NCI-H2227 (cell line): ENCODE data around the gene ITGB7.
"Not testable (repeated sequence)": the region's sequence is repeated elsewhere in the genome, so short reads cannot be mapped to it uniquely, and the experiment has no call there.

Experiments
- DNase-seq: peaks from one replicate; lab custom pipeline; 2025; ENCODE audit not compliant: unreplicated experiment; lab: John Stamatoyannopoulos, UW

The ITGB7 gene

DNA sequence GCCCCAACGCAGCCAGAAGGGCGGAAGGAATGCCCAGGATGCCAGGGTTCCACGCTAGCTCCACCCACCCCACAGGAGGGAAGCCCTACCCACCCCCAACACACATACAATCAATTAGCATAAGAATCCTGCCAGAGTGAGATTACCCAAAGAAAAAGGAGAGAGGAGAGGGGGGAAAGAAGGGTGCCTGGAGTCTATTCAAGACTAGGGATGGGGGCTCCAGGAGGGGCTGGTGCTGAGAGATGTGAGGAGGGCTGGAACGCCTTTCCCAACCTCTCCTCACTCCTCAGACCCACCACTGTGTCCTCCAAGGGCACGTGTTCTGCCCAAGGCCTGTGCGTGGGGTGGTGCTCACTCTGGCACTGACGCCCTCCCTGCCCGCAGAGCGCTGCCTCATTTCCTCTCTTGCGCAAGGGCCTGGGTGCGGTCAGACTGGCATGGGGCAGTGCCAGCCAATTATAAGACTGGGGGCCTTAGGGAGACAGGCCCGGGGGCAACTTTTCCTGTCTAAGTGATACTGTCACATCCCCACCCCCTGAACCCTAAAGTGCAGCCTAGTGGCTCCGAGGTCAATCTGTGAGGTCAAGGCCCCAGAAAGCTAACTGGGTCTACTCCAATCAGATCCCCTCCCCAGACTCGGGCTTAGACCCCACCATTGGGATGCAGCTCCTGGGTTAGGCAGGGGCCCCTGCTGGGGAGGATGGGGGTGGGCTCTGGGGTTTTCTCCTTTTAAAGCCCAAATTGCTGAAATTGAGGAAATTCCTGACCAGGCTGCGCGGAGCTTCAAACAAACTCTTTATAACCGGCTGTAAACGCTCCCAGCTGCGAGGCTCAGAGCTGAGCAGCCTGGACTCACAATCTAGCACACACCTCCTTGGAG is 10.2 kb upstream of the ITGB7 start:
- DNase-seq = no peak

DNA sequence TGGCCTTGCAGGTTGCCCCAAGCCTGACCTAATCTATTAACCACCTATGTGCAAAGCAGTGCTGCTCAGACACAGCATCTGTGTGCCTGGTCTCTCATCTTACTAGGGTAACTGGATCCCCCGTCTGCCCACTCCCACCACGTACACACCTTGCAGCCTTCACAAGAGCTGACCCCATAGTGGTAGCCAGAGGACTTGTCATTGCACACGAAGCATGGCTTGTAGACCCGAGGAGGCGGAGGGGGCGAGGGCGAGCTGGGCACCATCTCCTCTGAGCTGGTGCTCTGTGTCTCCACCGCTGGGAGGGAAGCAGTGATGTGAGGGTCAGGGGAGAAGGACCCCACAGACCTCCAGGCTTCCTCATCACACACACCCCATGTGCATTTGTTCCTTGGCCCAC is 8.4 kb upstream of the ITGB7 start:
- DNase-seq = no peak

DNA sequence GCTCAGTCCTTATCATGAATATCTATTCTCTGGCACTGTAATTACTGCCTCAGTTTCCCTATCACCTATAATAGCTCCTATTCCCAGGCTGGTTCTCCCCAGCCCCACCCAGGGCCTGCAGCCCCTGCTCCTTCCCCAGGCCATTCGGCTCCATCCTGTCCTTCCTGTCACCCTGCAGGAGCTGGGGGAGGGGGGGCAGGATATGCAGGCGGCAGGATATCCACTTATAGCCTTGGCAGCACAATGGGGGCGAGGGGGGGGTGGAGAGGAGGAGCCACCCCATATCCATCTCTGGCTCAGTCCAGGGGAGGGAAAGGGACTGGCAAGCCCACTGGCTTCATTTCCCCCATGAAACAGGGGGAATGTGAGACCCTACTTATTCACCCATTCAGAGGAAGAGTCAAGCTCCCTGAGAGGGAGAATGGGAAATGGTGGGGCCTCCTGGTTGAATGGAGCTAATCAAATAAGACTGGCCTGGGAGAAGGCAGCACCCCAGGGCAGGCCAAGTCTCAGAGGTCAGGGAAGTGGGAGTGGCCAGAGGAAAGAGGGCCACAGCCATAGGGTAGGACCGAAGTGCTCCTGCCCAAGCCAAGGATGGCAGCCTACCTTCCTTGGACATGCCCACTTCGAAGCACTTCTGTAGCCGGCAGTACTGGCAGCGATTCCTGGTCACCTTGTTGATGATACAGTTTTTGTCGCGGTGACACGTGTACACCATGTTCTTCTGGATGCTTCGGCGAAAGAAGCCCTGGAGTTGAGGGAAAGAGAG is 7.8 kb upstream of the ITGB7 start:
- DNase-seq = no peak

DNA sequence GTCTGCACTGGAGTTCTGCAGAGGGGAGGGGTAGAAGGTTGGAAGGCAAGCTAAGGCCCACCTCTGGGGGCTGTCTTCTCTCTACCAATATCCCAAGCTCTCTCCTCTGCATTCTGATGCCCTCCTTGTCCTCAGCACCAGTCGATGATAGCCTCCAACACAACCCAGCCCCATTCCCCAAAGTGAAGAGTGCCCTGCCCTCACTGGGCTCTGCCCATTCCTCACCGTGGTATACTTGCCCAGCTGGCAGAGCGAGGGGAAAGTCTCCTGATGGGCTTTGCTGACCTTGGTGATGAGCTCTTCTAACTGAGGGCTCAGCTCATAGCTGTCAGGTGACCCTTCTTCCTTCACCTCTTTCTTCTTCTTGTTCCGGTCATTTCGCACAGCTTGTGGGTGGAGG is 7.2 kb upstream of the ITGB7 start:
- DNase-seq = no peak

- DNase-seq = peak; percentile 81
Measured at GRCh38 chr12:53213348-53213747, 6.3 kb upstream of the ITGB7 start.

DNA sequence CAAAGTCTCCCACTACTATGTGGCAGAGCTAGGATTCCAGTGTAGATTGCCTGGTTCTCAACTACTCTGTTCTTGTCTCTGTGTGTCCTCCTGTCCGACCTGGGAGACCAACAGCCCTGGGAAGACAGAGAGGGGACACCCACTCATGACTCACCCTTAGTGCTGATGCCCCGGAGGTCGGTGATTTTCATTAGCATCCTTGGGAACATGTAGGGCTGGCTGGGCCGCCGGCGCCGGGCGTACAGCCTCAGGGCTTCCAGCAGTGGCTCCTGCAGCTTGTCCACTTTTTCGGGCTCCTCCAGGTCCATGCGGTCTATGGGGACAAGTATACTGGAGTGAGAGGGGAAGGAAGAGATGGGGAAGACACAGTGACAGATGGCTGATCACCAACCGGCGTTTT is 5.9 kb upstream of the ITGB7 start:
- DNase-seq = no peak

DNA sequence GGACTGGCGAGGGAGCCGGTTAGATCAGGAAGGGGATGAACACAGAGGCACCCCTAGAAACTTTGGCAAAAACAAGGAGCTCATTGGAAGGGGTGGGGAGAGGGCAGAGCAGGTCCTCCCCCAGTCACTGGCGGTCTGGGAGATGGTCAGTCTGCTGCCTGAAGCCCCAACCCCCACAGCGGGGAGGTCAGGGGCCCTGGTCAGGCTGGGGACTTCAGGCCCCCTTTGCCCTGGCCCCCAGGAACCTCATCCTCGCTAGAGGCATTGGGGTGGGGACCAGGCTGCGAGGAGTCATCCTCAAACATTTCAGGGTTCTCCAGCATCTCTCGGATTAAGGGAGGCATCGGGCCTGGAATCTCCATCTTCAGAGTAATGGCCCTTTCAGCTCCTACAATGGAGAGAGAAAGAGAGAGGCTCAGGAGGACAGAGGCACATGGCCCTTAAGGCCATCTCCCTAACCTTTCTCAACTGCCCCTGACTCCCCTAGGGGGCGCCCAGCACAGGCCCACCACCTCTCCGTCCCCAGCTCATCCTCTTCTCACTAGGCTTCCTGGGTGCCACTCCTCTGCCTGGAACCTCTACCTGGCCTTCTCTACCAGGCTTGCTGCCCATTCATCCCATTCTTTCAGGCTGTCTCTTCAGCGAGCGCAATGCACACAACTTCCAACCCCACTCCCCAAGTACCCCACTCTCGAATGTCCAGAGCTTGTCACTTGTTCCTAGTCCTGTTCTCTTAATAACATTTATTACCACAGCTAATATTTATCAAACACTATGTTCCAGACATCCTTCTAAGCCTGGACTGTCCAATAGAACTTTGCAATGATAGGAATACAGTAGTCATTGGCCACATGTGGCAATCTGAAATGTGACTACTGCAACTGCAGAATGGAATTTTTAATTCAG is 4.7 kb upstream of the ITGB7 start:
- no peak for DNase-seq

DNA sequence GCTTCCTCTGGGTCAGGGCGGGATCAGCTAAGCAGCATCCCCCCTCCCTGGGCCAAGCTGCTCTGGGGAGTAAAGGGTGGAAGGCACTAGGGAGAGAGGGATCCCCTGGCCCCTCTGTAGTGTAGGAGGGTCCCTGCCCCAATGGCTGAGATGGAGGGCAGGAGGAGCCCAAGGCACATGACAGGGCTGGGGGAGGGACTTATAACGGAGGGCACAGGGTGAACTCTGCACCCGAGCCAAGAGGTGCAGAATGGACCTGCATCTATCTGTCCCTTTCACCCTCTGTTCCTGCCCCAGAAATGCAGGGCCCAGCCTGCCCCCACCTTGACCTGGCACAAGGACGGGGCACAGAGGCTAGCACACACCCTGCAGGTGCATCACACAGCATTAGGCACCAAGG is 3.8 kb upstream of the ITGB7 start:
- DNase-seq = no peak

GRCh38 chr12:53208877-53209463 is 1.9 kb upstream of the ITGB7 start:
- DNase-seq = no peak

- DNase-seq = no peak
Measured at GRCh38 chr12:53208435-53208834, 1.4 kb upstream of the ITGB7 start.

DNA sequence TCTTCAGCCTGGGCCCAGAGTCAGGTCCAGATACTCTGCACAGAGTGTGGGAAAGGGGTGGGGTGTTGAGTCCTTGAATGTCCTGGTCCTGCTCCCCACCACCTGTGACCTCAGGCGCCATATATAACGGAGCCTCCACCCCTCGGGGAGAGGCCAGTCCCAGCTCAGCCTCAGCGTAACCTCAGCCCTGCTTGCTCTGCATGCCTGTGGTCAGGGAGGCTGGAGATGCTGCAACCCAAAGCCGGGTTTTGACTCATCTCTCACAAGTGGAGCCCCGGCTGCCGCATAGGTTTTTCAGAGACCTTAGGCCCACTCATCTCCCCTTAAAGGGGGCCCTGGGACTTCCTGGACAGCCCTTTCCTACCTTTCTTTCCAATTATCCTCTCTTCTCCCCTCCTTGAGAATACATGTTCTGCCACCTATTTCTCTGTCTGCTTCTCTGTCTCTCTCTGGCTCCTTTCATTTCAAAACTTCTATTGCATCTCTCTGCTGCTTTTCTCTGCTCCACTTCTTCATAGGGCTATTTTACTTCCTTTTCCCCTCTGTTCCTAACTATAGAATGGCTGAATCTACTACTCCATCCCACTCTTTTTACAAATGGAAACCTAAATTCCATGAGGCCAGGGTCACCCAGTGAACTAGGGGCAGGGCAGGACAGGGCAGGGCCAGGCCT is 1.2 kb downstream of the ITGB7 start:
- DNase-seq = no peak

- DNase-seq = no peak
Measured at GRCh38 chr12:53204351-53204750, 2.7 kb downstream of the ITGB7 start.

DNA sequence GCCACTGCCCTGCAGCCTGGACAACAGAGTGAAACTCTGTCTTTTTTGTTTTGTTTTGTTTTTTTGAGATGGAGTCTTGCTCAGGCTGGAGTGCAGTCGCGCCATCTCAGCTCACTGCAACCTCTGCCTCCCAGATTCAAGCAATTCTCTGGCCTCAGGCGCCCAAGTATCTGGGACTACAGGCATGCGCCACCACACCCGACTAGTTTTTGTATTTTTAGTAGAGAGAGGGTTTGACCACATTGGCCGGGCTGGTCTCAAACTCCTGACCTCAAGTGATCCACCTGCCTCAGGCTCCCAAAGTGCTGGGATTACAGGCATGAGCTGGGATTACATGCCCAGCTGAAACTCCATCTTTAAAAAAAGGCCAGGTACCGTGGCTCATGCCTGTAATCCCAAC is 4.7 kb downstream of the ITGB7 start:
- DNase-seq = not testable (repeated sequence)

DNA sequence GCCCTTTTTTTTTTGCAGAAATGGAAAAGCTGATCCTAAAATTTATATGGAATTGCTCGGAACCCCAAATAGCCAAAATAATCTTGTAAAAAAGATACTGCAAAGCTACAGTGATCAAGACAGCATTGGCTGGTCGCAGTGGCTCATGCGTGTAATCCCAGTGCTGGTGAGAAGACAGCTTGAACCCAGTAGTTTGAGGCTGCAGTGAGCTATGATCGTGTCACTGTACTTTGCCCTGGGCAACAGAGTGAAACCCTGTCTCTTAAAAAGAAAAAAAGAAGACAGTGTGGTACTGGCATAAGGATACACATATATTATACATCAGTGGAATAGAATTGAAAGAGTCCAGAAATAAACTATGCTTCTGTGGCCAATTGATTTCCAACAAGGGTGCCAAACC is 5.4 kb downstream of the ITGB7 start:
- no peak for DNase-seq

DNA sequence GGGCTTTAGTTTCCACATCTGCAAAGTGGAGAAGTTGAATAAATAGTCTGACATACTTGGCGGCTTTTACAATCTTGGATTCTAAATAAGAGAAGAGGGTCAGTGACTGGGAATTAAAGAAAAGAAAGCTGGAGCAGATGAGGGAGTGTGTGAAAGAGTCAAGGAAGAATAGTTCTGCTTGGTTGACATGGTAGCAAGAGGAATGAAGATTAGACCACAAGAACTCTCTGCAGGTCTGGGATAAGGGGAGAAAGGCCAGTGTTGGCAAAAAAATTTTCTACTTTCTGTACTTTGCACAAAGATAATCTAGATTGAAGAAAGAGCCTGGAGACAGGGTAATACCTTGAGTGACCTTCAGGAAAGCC is 5.9 kb downstream of the ITGB7 start:
- no peak for DNase-seq

- DNase-seq = no peak
Measured at GRCh38 chr12:53200458-53201176, 6.4 kb downstream of the ITGB7 start.

GRCh38 chr12:53200107-53200457 is 7.0 kb downstream of the ITGB7 start:
- no peak for DNase-seq

DNA sequence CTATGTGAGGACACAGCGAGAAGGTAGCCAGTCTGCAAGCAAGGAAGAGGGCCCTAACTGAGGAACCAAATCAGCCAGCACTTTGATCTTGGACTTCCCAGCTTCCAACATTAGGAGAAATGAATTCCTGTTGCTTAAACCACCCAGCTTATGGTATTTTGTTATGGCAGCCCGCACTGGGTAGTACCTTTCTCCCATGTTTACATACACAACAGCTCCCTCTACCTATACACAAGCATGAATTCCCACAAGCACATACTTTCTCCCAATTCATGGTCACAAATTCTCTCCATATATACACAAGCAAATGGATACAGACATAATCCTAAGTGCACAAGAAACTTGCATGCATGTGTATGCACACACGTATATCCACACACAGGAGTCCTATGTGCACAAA is 7.4 kb downstream of the ITGB7 start:
- no peak for DNase-seq

GRCh38 chr12:53198486-53199110 is 8.5 kb downstream of the ITGB7 start:
- DNase-seq = no peak
